ENCODE results near the gene CCL28. TPM values are rescaled to one million over a fixed set of nuclear protein-coding genes. Genes with fewer than 3 reads are reported as not detected.

Gene CCL28
- total RNA-seq, 1 experiment from 2014 or later: not detected

- Histone ChIP-seq H2BK120ac (ENCODE audit: low read depth, low read length, poor library complexity, severe bottlenecking) (no peak overlapping the region), H3K79me2 (ENCODE audit: insufficient read depth, low read length) (no peaks in the 10 kb centered on the region), H4K8ac (replicated peaks; ENCODE audit: insufficient read length, low read depth, low read length) (no peak overlapping the region), H2BK12ac (ENCODE audit: insufficient read length, low read depth, low read length) (no peak overlapping the region), H2BK5ac (ENCODE audit: insufficient read length, low read length) (no peak overlapping the region), H2BK20ac (ENCODE audit: low read depth, low read length, poor library complexity, severe bottlenecking) (no peak overlapping the region), H3K4ac (ENCODE audit: low read depth, low read length) (no peak overlapping the region), H3K9ac (ENCODE audit: extremely low read depth, insufficient read length, low read length) (no peak overlapping the region), H4K91ac (ENCODE audit: insufficient read length, low read depth, low read length) (no peak overlapping the region), H2AFZ (ENCODE audit: low read length) (no peak overlapping the region), H3K4me1 (ENCODE audit: insufficient read depth, low read length) (no peaks in the 10 kb centered on the region), H4K5ac (ENCODE audit: insufficient read length, low read depth, low read length) (no peak overlapping the region), H3K9me3 (ENCODE audit: control insufficient read depth, low read depth, low read length) (peaks cover 8% of the 10 kb centered on the region), H2AK5ac (ENCODE audit: insufficient read length, low read length) (no peak overlapping the region), H2BK15ac (ENCODE audit: low read depth, low read length) (no peak overlapping the region), H3K23me2 (ENCODE audit: insufficient read length, low read depth, low read length, poor library complexity, severe bottlenecking) (no peaks in the 10 kb centered on the region), H3T11ph (ENCODE audit: low read length) (no peak overlapping the region), H3K23ac (ENCODE audit: insufficient read length, low read depth, low read length) (no peak overlapping the region), H3K4me2 (ENCODE audit: insufficient read depth, insufficient read length, low read length) (no peak overlapping the region), H3K18ac (ENCODE audit: insufficient read length, low read depth, low read length) (no peak overlapping the region), H3K27ac (ENCODE audit: insufficient read length, low read depth, low read length) (no peak overlapping the region), H4K20me1 (ENCODE audit: control insufficient read depth, insufficient read depth, insufficient read length) (no peaks in the 10 kb centered on the region), H3K14ac (ENCODE audit: insufficient read depth, low read length) (no peak overlapping the region), H3K56ac (ENCODE audit: insufficient read length, low read depth, low read length) (no peak overlapping the region), H3K27me3 (ENCODE audit: insufficient read depth, low read length) (no peaks in the 10 kb centered on the region), H3K79me1 (ENCODE audit: insufficient read depth, low read depth, low read length, poor library complexity, severe bottlenecking) (no peaks in the 10 kb centered on the region)
- H3K4me1 Mint-ChIP-seq: no peaks in the 10 kb centered on the region
- H3K36me3 Mint-ChIP-seq (ENCODE audit: insufficient read depth in 1 of 3, low read depth in 3 of 3): peaks cover 2 to 10% (median 3%) of the 10 kb centered on the region in 3 experiments; a peak in 4 of 7 replicates
- peaks cover 7% of the 10 kb centered on the region for H3K27me3 Mint-ChIP-seq (ENCODE audit: low read depth)
- H3K4me3 Mint-ChIP-seq: no peak overlapping the region
- H3K27ac Mint-ChIP-seq: no peak overlapping the region
- no CpG with 5 or more reads among the region's 3 CpGs for WGBS (ENCODE audit: extremely low coverage, insufficient read length, low lambda C conversion rate)
- no peak for TF ChIP-seq CTCF (conservative IDR thresholded peaks at IDR 0.05)
- peaks cover 6 to 13% of the 10 kb centered on the region in 2 experiments for H3K9me3 Mint-ChIP-seq
- DNase-seq: no peak
Measured at GRCh38 chr5:43354774-43355173, 57.4 kb downstream of the CCL28 start.

Data from H9 (cell line).